Vagina (tissue), 2 donors: ENCODE data around the gene ANGEL1. TPM values are rescaled to one million over a fixed set of nuclear protein-coding genes. Genes with fewer than 3 reads are reported as not detected.

ENCODE experiments used
- DNase-seq, 2 donors: peaks; one replicate each; pipeline ENCODE4 v3.0.0-alpha.2; 2017; ENCODE audit errors: extremely low spot score in 2 of 2
- H3K27ac ChIP-seq: fragments of 200-600 bp; sonication (generic); one replicate; pipeline ENCODE4 v1.5.1; 2019
- H3K27me3 ChIP-seq: fragments of 200-600 bp; sonication (generic); one replicate; pipeline ENCODE4 v1.5.1; 2019
- H3K36me3 ChIP-seq, 2 donors: fragments of 200-600 bp; sonication (generic); one replicate each; pipeline ENCODE4 v1.5.1; 2017 to 2019
- H3K4me1 ChIP-seq: fragments of 200-600 bp; sonication (generic); one replicate; pipeline ENCODE4 v1.5.1; 2019
- H3K4me3 ChIP-seq, 2 donors: fragments of 200-600 bp; sonication (generic); 1 replicate in 1 of 2; 2 replicates in 1 of 2; pipeline ENCODE4 v1.5.1; 2016 to 2019
- H3K9me3 ChIP-seq: fragments of 200-600 bp; sonication (generic); one replicate; pipeline ENCODE4 v1.5.1; 2019
- POLR2A ChIP-seq, 2 donors: fragments of 450-650 bp; IDR thresholded peaks; one replicate each; pipeline ENCODE4 v1.6.1; 2017; ENCODE audit warnings: antibody characterized with exemption in 2 of 2, mild to moderate bottlenecking in 2 of 2, moderate library complexity in 2 of 2
- POLR2AphosphoS5 ChIP-seq, 2 donors: sonication (generic); formaldehyde crosslinking; IDR thresholded peaks; one replicate each; pipeline ENCODE4 v1.9.0; 2017; ENCODE audit warnings: antibody characterized with exemption in 2 of 2, mild to moderate bottlenecking in 2 of 2, low read depth in 1 of 2; ENCODE audit not compliant: insufficient read depth in 1 of 2
- intact Hi-C: fragments of 100-400 bp; cut with DNase I; formaldehyde crosslinking; loops from one replicate; pipeline ENCODE4 v1.15.1; 2023
- total RNA-seq: library from RNA; depleted of rRNA; stranded (reverse); fragments of >200 nt; gene quantifications from one replicate; pipeline ENCODE4 v1.2.3, GENCODE V29; 2016
- TF ChIP-seq, protein P1 (sequence below), 3 experiments: fragments of 450-650 bp in 2 of 3; fragments of 200-600 bp in 1 of 3; sonication (generic) in 1 of 3; IDR thresholded peaks; one replicate each; pipeline ENCODE4 v1.5.1; 2017 to 2019; ENCODE audit warnings: antibody characterized with exemption in 3 of 3, mild to moderate bottlenecking in 2 of 3, moderate library complexity in 2 of 3

Gene ANGEL1
- total RNA-seq, 1 donor from 2014 or later: 13.0 TPM

DNA sequence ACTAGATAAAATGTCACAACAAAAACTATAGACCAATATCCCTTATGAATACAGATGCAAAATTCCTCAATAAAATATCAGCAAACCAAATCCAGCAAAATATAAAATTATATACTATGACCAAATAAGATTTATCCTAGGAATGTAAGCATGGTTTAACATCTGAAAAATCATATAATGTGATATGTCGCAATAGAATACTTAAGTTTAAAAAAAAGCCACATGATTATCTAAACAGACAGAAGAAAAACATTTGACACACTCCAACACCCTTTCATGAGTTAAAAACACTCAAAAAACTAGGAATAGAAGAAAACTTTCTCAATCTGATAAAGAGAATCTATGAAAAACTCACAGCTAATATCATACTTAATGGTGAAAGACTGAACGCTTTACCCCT is 20.3 kb downstream of the ANGEL1 start:
- DNase-seq: no peak
- H3K27me3 ChIP-seq: no peaks in the 10 kb centered on the region
- H3K9me3 ChIP-seq: no peaks in the 10 kb centered on the region
- H3K4me3 ChIP-seq: no peak overlapping the region
- H3K27ac ChIP-seq: no peak overlapping the region
- no peaks in the 10 kb centered on the region for H3K4me1 ChIP-seq
- TF ChIP-seq, protein P1, sequence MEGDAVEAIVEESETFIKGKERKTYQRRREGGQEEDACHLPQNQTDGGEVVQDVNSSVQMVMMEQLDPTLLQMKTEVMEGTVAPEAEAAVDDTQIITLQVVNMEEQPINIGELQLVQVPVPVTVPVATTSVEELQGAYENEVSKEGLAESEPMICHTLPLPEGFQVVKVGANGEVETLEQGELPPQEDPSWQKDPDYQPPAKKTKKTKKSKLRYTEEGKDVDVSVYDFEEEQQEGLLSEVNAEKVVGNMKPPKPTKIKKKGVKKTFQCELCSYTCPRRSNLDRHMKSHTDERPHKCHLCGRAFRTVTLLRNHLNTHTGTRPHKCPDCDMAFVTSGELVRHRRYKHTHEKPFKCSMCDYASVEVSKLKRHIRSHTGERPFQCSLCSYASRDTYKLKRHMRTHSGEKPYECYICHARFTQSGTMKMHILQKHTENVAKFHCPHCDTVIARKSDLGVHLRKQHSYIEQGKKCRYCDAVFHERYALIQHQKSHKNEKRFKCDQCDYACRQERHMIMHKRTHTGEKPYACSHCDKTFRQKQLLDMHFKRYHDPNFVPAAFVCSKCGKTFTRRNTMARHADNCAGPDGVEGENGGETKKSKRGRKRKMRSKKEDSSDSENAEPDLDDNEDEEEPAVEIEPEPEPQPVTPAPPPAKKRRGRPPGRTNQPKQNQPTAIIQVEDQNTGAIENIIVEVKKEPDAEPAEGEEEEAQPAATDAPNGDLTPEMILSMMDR (IDR thresholded peaks at IDR 0.05): no peak
- TF ChIP-seq POLR2A (IDR thresholded peaks at IDR 0.05): no peak
- no peak for TF ChIP-seq POLR2AphosphoS5 (IDR thresholded peaks at IDR 0.05; ENCODE audit: insufficient read depth in 1 of 2, low read depth in 1 of 2)
- intact Hi-C loops: no loop called here
- H3K36me3 ChIP-seq: peaks cover 0 to 36% of the 10 kb centered on the region in 2 donors

- Histone ChIP-seq H3K4me1 (peaks cover 7% of the 10 kb centered on the region), H3K27ac (no peak overlapping the region), H3K36me3 (peaks cover 0 to 50% of the 10 kb centered on the region in 2 donors), H3K9me3 (no peaks in the 10 kb centered on the region), H3K27me3 (no peaks in the 10 kb centered on the region), H3K4me3 (no peak overlapping the region)
- no peak for DNase-seq
- TF ChIP-seq, protein P1 (IDR thresholded peaks at IDR 0.05): no peak
- TF ChIP-seq POLR2A (IDR thresholded peaks at IDR 0.05) (no peak), POLR2AphosphoS5 (IDR thresholded peaks at IDR 0.05; ENCODE audit: insufficient read depth in 1 of 2, low read depth in 1 of 2) (no peak)
- intact Hi-C loops: loop anchor here (5.0 kb wide), 1 partner anchor 74 kb away; no protein-coding TSS in a partner anchor
These were observed 26.1 kb downstream of the ANGEL1 start for GRCh38 chr14:76786601-76787000.

GRCh38 chr14:76784881-76785280 is 27.8 kb downstream of the ANGEL1 start:
- no peak for DNase-seq
- intact Hi-C loops: loop anchor here (5.0 kb wide), 1 partner anchor 73 kb away; no protein-coding TSS in a partner anchor
- no peak overlapping the region for H3K27ac ChIP-seq
- H3K27me3 ChIP-seq: no peaks in the 10 kb centered on the region
- H3K4me1 ChIP-seq: peaks cover 20% of the 10 kb centered on the region
- no peaks in the 10 kb centered on the region for H3K9me3 ChIP-seq
- no peak for TF ChIP-seq POLR2AphosphoS5 (IDR thresholded peaks at IDR 0.05; ENCODE audit: insufficient read depth in 1 of 2, low read depth in 1 of 2)
- TF ChIP-seq, protein P1 (IDR thresholded peaks at IDR 0.05): peak; percentile 55 to 77 (median 66)
- no peak for TF ChIP-seq POLR2A (IDR thresholded peaks at IDR 0.05)
- peaks cover 0 to 38% of the 10 kb centered on the region in 2 donors for H3K36me3 ChIP-seq
- H3K4me3 ChIP-seq: no peak overlapping the region

DNA sequence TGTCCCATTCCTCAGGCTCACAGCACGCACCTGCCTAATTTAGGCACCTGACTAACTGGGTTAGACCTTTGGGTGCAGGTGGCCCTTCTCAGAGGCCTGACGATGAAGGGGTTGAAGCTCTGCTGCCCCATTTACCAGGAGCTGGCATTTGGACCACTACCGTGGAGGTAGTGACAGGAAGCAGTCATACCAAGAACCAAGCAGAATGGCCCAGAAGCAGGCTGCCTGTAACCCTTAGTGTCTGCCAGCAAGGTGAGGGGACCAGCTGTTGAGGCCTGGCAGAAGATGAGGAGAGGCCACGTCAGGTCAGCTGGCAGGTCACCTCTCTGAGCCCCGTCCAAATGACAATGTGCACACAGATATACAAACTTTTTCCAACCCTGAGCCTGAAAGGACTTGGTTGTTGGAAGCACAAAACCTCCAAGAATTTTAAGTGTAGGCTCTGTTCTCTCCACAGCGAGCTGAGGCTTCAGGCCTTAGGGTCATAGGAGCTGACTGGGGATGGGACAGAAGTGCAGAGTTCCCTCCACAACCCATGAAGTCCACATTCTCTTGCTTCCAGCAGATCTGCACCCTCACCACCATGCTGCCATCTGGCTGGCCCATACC is 28.3 kb downstream of the ANGEL1 start:
- H3K27me3 ChIP-seq: no peaks in the 10 kb centered on the region
- H3K4me3 ChIP-seq: no peak overlapping the region
- no peak overlapping the region for H3K27ac ChIP-seq
- no peaks in the 10 kb centered on the region for H3K9me3 ChIP-seq
- intact Hi-C loops: no loop called here
- peaks cover 0 to 35% of the 10 kb centered on the region in 2 donors for H3K36me3 ChIP-seq
- peaks cover 20% of the 10 kb centered on the region for H3K4me1 ChIP-seq
- peak; percentile 77 to 82 for DNase-seq
- TF ChIP-seq POLR2AphosphoS5 (IDR thresholded peaks at IDR 0.05; ENCODE audit: insufficient read depth in 1 of 2, low read depth in 1 of 2): no peak
- no peak for TF ChIP-seq POLR2A (IDR thresholded peaks at IDR 0.05)
- TF ChIP-seq, protein P1 (IDR thresholded peaks at IDR 0.05): no peak

- Histone ChIP-seq H3K4me3 (no peak overlapping the region), H3K9me3 (no peaks in the 10 kb centered on the region), H3K4me1 (peaks cover 20% of the 10 kb centered on the region), H3K27me3 (no peaks in the 10 kb centered on the region), H3K27ac (no peak overlapping the region), H3K36me3 (peaks cover 0 to 31% of the 10 kb centered on the region in 2 donors)
- TF ChIP-seq, protein P1 (IDR thresholded peaks at IDR 0.05): no peak
- TF ChIP-seq POLR2AphosphoS5 (IDR thresholded peaks at IDR 0.05; ENCODE audit: insufficient read depth in 1 of 2, low read depth in 1 of 2): no peak
- TF ChIP-seq POLR2A (IDR thresholded peaks at IDR 0.05): no peak
- DNase-seq: peak; percentile 25 to 74
- intact Hi-C loops: no loop called here
These were observed 29.7 kb downstream of the ANGEL1 start for GRCh38 chr14:76782885-76783566.
